GM12878 (cell line): ENCODE results near the gene OSGEP. TPM values are rescaled to one million over a fixed set of nuclear protein-coding genes. Genes with fewer than 3 reads are reported as not detected.
"Not testable (repeated sequence)": the region's sequence is repeated elsewhere in the genome, so short reads cannot be mapped to it uniquely, and the experiment has no call there.

ENCODE experiments used
- ATAC-seq: fragments of 200-7000 bp; cut with Tn5 transposase; 3 replicates; pipeline ENCODE4 v1.9.1; 2020; ENCODE audit warnings: mild to moderate bottlenecking, moderate library complexity
- BruUV-seq: library from RNA; stranded (reverse); fragments of 400-500 nt; replicated peaks from 2 replicates; lab custom pipeline; 2021; lab: Mats Ljungman, UMichigan
- CTCF ChIA-PET: fragments of 300-600 bp; sonication (Branson Sonifier 250); formaldehyde crosslinking; extraction: SDS; loops from one replicate; lab custom pipeline; 2021; ENCODE audit warnings: inconsistent platforms; lab: Yijun Ruan, JAX
- POLR2A ChIA-PET: fragments of 350-600 bp; formaldehyde crosslinking; extraction: SDS; loops from one replicate; lab custom pipeline; 2021; ENCODE audit warnings: inconsistent platforms; lab: Charles Lee
- RAD21 ChIA-PET: fragments of 300-600 bp; sonication (Branson Sonifier 250); formaldehyde crosslinking; loops from one replicate; lab custom pipeline; 2023; ENCODE audit warnings: antibody characterized with exemption; ENCODE audit not compliant: unreplicated experiment; lab: Charles Lee
- SMC1A ChIA-PET: fragments of 300-600 bp; sonication (Branson Sonifier 250); formaldehyde crosslinking; loops from one replicate; lab custom pipeline; 2023; ENCODE audit not compliant: unreplicated experiment, uncharacterized antibody; lab: Charles Lee
- DNase-seq: peaks from one replicate; pipeline ENCODE4 v3.0.0-alpha.2; 2011; ENCODE audit warnings: low read depth, low spot score
- FAIRE-seq: peaks from 3 replicates; lab custom pipeline; 2011; peaks lifted over from hg19 to GRCh38; lab: Jason Lieb, UNC
- H2AFZ ChIP-seq: 2 replicates; pipeline ENCODE4 v1.6.0; 2011; ENCODE audit warnings: low read depth, low read length, control low read depth; ENCODE audit not compliant: control insufficient read depth
- H3K27ac ChIP-seq: 2 replicates; pipeline ENCODE4 v1.5.1; 2011; ENCODE audit warnings: control low read depth; ENCODE audit not compliant: control insufficient read depth, insufficient read depth
- H3K27me3 ChIP-seq, 2 experiments: replicated peaks in 1 of 2; 2 replicates each; pipeline versions ENCODE4 v1.6.0 to v1.6.1; 2011; ENCODE audit warnings: low read length in 1 of 2; ENCODE audit not compliant: control insufficient read depth in 2 of 2, insufficient read depth in 2 of 2
- H3K36me3 ChIP-seq, 2 experiments: 2 replicates each; pipeline ENCODE4 v1.5.1; 2011; ENCODE audit warnings: low read length in 1 of 2; ENCODE audit not compliant: control insufficient read depth in 2 of 2, insufficient read depth in 2 of 2
- H3K4me1 ChIP-seq: 2 replicates; pipeline ENCODE4 v1.6.1; 2011; ENCODE audit warnings: mild to moderate bottlenecking, low read length, moderate library complexity, mixed read lengths; ENCODE audit not compliant: control insufficient read depth, insufficient read depth
- H3K4me2 ChIP-seq: 2 replicates; pipeline ENCODE4 v1.6.0; 2011; ENCODE audit warnings: control low read depth; ENCODE audit not compliant: control insufficient read depth, insufficient read depth
- H3K4me3 ChIP-seq: fragments of 200-600 bp; sonication (generic); 2 replicates; pipeline ENCODE4 v1.5.1; 2016
- H3K79me2 ChIP-seq: 2 replicates; pipeline ENCODE4 v1.6.0; 2011; ENCODE audit warnings: low read length; ENCODE audit not compliant: control insufficient read depth, insufficient read depth
- H3K9ac ChIP-seq: 2 replicates; pipeline ENCODE4 v1.8.0; 2011; ENCODE audit warnings: low read length, control low read depth, mixed read lengths; ENCODE audit not compliant: control insufficient read depth, insufficient read depth
- H3K9me3 ChIP-seq: replicated peaks from 3 replicates; pipeline ENCODE4 v1.5.1; 2011; ENCODE audit warnings: mild to moderate bottlenecking, low read length; ENCODE audit not compliant: control insufficient read depth, insufficient read depth
- H4K20me1 ChIP-seq: 2 replicates; pipeline ENCODE4 v1.6.0; 2011; ENCODE audit not compliant: control insufficient read depth, insufficient read depth
- ESRRA ChIP-seq: IDR thresholded peaks from 2 replicates; pipeline ENCODE4 v1.6.1; 2012; ENCODE audit warnings: mild to moderate bottlenecking, low read length, improper control_type of control experiment
- GATAD2B ChIP-seq: fragments of 450-650 bp; conservative IDR thresholded peaks from 2 replicates; pipeline ENCODE4 v1.6.1; 2017; ENCODE audit warnings: low read depth, mild to moderate bottlenecking, moderate library complexity
- HDAC6 ChIP-seq: fragments of 200-600 bp; sonication (generic); IDR thresholded peaks from one replicate; pipeline ENCODE4 v1.8.0; 2017; ENCODE audit warnings: antibody characterized with exemption; ENCODE audit not compliant: unreplicated experiment
- NFYB ChIP-seq: IDR thresholded peaks from 2 replicates; pipeline ENCODE4 v1.6.1; 2011; ENCODE audit warnings: low read depth, mild to moderate bottlenecking, low read length, improper control_type of control experiment, moderate library complexity; ENCODE audit not compliant: insufficient read depth
- RAD51 ChIP-seq: fragments of 450-650 bp; IDR thresholded peaks from 2 replicates; pipeline ENCODE4 v1.6.1; 2016; ENCODE audit warnings: moderate library complexity, mild to moderate bottlenecking, inconsistent platforms
- ZNF592 ChIP-seq: fragments of 450-650 bp; IDR thresholded peaks from 2 replicates; pipeline ENCODE4 v1.6.1; 2017; ENCODE audit warnings: mild to moderate bottlenecking, moderate library complexity
- WGBS: methylation state at CpG from one replicate; pipeline ENCODE4 v1.1.6; 2016; ENCODE audit warnings: low lambda C conversion rate; ENCODE audit not compliant: insufficient replicate concordance, insufficient coverage; ENCODE audit errors: missing lambda C conversion rate; 5-methylcytosine and 5-hydroxymethylcytosine counted together
- in situ Hi-C: fragments of 300-500 bp; cut with MboI; formaldehyde crosslinking; loops from 9 replicates; pipeline ENCODE4 v1.14.3; 2018; ENCODE audit warnings: mixed read lengths
- intact Hi-C: fragments of 100-400 bp; cut with micrococcal nuclease; formaldehyde crosslinking; loops from one replicate; pipeline ENCODE4 v1.14.2; 2022; ENCODE audit not compliant: unreplicated experiment
- polyA plus RNA-seq, 11 experiments: library from polyadenylated mRNA; depleted of rRNA in 4 of 11; unstranded in 6 of 11; stranded (reverse) in 5 of 11; fragments of >200 nt; fragmentation: Nextera tagmentation in 4 of 11; fragmentation: Illumina TruSeq in 1 of 11; extraction: Ambion mirVana in 4 of 11; extraction: Trizol in 1 of 11; gene quantifications; 1 replicate in 1 of 11; 2 replicates in 10 of 11; pipeline versions ENCODE4 v1.2.1 to v1.2.3, GENCODE V29; 2011 to 2016; ENCODE audit warnings: inconsistent platforms in 2 of 11, missing spikeins in 2 of 11, low read depth in 1 of 11
- total RNA-seq, 4 experiments: library from RNA; depleted of rRNA in 3 of 4; stranded (reverse); fragments of >200 nt in 3 of 4; fragmentation: Illumina TruSeq in 1 of 4; extraction: Trizol in 1 of 4; gene quantifications; 2 replicates each; pipeline versions ENCODE4 v1.2.1 to v1.2.3, GENCODE V29; 2013 to 2021
- TF ChIP-seq, protein P1 (sequence below): fragments of 450-650 bp; IDR thresholded peaks from 2 replicates; pipeline ENCODE4 v1.6.1; 2017; ENCODE audit warnings: low read depth, mild to moderate bottlenecking, moderate library complexity
- TF ChIP-seq, protein P2 (sequence below): fragments of 450-650 bp; IDR thresholded peaks from 2 replicates; pipeline ENCODE4 v1.6.1; 2016; ENCODE audit warnings: mild to moderate bottlenecking, moderate library complexity, borderline replicate concordance

The OSGEP gene
- total and polyA plus RNA-seq, 10 of the 15 experiments (the other 5 are each of a cell fraction or from before 2014, with no cell fraction given) = 47.8 to 88.9 (median 52.8) TPM

DNA sequence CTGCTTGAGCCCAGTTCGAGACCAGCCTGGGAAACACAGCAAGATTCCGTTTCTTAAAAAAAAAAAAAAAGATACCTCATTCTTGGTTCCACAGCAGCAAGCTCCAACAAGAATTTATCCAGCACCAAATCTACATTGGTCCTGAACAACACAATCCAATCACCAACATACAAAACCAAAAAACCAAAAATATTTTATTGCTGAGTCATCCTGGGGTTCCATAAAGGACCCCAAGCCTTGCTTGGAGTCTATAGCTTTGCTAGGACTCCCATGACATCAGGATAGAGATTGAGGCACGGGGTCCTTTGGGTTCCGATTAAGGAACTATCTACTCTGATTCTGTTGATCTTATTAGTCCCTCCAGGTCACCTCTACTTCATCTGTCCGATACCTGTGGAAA is 7.7 kb downstream of the OSGEP start (continued):
- TF ChIP-seq, protein P1, sequence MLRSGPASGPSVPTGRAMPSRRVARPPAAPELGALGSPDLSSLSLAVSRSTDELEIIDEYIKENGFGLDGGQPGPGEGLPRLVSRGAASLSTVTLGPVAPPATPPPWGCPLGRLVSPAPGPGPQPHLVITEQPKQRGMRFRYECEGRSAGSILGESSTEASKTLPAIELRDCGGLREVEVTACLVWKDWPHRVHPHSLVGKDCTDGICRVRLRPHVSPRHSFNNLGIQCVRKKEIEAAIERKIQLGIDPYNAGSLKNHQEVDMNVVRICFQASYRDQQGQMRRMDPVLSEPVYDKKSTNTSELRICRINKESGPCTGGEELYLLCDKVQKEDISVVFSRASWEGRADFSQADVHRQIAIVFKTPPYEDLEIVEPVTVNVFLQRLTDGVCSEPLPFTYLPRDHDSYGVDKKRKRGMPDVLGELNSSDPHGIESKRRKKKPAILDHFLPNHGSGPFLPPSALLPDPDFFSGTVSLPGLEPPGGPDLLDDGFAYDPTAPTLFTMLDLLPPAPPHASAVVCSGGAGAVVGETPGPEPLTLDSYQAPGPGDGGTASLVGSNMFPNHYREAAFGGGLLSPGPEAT = no peak
- no peak for TF ChIP-seq RAD51
- no peak for TF ChIP-seq GATAD2B
- no peak for TF ChIP-seq ESRRA
- TF ChIP-seq HDAC6 = no peak
- TF ChIP-seq, protein P2, sequence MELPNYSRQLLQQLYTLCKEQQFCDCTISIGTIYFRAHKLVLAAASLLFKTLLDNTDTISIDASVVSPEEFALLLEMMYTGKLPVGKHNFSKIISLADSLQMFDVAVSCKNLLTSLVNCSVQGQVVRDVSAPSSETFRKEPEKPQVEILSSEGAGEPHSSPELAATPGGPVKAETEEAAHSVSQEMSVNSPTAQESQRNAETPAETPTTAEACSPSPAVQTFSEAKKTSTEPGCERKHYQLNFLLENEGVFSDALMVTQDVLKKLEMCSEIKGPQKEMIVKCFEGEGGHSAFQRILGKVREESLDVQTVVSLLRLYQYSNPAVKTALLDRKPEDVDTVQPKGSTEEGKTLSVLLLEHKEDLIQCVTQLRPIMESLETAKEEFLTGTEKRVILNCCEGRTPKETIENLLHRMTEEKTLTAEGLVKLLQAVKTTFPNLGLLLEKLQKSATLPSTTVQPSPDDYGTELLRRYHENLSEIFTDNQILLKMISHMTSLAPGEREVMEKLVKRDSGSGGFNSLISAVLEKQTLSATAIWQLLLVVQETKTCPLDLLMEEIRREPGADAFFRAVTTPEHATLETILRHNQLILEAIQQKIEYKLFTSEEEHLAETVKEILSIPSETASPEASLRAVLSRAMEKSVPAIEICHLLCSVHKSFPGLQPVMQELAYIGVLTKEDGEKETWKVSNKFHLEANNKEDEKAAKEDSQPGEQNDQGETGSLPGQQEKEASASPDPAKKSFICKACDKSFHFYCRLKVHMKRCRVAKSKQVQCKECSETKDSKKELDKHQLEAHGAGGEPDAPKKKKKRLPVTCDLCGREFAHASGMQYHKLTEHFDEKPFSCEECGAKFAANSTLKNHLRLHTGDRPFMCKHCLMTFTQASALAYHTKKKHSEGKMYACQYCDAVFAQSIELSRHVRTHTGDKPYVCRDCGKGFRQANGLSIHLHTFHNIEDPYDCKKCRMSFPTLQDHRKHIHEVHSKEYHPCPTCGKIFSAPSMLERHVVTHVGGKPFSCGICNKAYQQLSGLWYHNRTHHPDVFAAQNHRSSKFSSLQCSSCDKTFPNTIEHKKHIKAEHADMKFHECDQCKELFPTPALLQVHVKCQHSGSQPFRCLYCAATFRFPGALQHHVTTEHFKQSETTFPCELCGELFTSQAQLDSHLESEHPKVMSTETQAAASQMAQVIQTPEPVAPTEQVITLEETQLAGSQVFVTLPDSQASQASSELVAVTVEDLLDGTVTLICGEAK = no peak
- no peak for TF ChIP-seq NFYB
- no peak for TF ChIP-seq ZNF592
- TF ChIP-seq, all 136 proteins: peak for 0

GRCh38 chr14:20443650-20444049 is 11.0 kb downstream of the OSGEP start:
- H3K36me3 ChIP-seq, H3K4me2 ChIP-seq, H3K4me1 ChIP-seq, ATAC-seq, H4K20me1 ChIP-seq, BruUV-seq, POLR2A ChIA-PET, H2AFZ ChIP-seq, H3K27ac ChIP-seq, DNase-seq, H3K9me3 ChIP-seq, FAIRE-seq, intact Hi-C loops, H3K79me2 ChIP-seq, SMC1A ChIA-PET, in situ Hi-C loops, H3K9ac ChIP-seq, CTCF ChIA-PET, H3K27me3 ChIP-seq, H3K4me3 ChIP-seq, RAD21 ChIA-PET: not testable (repeated sequence)
- WGBS = 100% methylated on average over 2 of the region's 4 CpGs
